ENCODE data around the gene RANBP1. TPM values are rescaled to one million over a fixed set of nuclear protein-coding genes. Genes with fewer than 3 reads are reported as not detected.

RANBP1 gene
- total RNA-seq, 1 experiment from 2014 or later, result 443 TPM

DNA sequence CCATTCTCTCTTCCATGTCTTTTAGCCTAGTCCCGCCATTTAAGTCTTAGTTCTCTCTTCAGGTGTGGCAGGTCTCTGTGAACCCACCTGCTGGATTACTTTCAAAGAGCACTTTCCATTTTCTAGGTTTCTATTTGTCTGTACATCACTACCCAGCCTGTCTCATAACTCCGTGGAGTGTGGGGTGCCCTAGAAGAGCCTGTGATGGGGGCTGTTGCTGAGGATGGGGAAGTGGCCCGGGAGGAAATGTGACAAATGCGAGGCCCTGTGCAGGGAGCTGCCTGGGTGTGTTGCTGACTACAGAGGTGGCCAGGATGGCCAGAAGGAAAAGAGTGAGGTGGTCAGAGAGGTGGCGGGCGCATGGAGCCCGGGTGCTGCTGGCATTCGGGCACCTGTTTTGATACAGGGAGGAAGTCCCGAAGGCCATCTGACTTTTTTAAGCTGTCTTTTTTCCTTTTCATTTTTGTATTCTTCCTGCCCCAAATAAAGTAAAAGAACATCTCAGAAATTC is 25.1 kb upstream of the RANBP1 start (continued):
- TF ChIP-seq, protein P1, sequence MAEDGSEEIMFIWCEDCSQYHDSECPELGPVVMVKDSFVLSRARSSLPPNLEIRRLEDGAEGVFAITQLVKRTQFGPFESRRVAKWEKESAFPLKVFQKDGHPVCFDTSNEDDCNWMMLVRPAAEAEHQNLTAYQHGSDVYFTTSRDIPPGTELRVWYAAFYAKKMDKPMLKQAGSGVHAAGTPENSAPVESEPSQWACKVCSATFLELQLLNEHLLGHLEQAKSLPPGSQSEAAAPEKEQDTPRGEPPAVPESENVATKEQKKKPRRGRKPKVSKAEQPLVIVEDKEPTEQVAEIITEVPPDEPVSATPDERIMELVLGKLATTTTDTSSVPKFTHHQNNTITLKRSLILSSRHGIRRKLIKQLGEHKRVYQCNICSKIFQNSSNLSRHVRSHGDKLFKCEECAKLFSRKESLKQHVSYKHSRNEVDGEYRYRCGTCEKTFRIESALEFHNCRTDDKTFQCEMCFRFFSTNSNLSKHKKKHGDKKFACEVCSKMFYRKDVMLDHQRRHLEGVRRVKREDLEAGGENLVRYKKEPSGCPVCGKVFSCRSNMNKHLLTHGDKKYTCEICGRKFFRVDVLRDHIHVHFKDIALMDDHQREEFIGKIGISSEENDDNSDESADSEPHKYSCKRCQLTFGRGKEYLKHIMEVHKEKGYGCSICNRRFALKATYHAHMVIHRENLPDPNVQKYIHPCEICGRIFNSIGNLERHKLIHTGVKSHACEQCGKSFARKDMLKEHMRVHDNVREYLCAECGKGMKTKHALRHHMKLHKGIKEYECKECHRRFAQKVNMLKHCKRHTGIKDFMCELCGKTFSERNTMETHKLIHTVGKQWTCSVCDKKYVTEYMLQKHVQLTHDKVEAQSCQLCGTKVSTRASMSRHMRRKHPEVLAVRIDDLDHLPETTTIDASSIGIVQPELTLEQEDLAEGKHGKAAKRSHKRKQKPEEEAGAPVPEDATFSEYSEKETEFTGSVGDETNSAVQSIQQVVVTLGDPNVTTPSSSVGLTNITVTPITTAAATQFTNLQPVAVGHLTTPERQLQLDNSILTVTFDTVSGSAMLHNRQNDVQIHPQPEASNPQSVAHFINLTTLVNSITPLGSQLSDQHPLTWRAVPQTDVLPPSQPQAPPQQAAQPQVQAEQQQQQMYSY (CRISPR knock-in tag; IDR thresholded peaks at IDR 0.05), result no peak
- TF ChIP-seq, protein P2, sequence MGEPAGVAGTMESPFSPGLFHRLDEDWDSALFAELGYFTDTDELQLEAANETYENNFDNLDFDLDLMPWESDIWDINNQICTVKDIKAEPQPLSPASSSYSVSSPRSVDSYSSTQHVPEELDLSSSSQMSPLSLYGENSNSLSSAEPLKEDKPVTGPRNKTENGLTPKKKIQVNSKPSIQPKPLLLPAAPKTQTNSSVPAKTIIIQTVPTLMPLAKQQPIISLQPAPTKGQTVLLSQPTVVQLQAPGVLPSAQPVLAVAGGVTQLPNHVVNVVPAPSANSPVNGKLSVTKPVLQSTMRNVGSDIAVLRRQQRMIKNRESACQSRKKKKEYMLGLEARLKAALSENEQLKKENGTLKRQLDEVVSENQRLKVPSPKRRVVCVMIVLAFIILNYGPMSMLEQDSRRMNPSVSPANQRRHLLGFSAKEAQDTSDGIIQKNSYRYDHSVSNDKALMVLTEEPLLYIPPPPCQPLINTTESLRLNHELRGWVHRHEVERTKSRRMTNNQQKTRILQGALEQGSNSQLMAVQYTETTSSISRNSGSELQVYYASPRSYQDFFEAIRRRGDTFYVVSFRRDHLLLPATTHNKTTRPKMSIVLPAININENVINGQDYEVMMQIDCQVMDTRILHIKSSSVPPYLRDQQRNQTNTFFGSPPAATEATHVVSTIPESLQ (CRISPR knock-in tag; IDR thresholded peaks at IDR 0.05), result no peak
- TF ChIP-seq, protein P3, sequence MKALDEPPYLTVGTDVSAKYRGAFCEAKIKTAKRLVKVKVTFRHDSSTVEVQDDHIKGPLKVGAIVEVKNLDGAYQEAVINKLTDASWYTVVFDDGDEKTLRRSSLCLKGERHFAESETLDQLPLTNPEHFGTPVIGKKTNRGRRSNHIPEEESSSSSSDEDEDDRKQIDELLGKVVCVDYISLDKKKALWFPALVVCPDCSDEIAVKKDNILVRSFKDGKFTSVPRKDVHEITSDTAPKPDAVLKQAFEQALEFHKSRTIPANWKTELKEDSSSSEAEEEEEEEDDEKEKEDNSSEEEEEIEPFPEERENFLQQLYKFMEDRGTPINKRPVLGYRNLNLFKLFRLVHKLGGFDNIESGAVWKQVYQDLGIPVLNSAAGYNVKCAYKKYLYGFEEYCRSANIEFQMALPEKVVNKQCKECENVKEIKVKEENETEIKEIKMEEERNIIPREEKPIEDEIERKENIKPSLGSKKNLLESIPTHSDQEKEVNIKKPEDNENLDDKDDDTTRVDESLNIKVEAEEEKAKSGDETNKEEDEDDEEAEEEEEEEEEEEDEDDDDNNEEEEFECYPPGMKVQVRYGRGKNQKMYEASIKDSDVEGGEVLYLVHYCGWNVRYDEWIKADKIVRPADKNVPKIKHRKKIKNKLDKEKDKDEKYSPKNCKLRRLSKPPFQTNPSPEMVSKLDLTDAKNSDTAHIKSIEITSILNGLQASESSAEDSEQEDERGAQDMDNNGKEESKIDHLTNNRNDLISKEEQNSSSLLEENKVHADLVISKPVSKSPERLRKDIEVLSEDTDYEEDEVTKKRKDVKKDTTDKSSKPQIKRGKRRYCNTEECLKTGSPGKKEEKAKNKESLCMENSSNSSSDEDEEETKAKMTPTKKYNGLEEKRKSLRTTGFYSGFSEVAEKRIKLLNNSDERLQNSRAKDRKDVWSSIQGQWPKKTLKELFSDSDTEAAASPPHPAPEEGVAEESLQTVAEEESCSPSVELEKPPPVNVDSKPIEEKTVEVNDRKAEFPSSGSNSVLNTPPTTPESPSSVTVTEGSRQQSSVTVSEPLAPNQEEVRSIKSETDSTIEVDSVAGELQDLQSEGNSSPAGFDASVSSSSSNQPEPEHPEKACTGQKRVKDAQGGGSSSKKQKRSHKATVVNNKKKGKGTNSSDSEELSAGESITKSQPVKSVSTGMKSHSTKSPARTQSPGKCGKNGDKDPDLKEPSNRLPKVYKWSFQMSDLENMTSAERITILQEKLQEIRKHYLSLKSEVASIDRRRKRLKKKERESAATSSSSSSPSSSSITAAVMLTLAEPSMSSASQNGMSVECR (CRISPR knock-in tag; IDR thresholded peaks at IDR 0.05; ENCODE audit: borderline replicate concordance), result no peak
- no peak for TF ChIP-seq SMAD3 (CRISPR knock-in tag; IDR thresholded peaks at IDR 0.05; ENCODE audit: borderline replicate concordance)
- TF ChIP-seq, protein P4, sequence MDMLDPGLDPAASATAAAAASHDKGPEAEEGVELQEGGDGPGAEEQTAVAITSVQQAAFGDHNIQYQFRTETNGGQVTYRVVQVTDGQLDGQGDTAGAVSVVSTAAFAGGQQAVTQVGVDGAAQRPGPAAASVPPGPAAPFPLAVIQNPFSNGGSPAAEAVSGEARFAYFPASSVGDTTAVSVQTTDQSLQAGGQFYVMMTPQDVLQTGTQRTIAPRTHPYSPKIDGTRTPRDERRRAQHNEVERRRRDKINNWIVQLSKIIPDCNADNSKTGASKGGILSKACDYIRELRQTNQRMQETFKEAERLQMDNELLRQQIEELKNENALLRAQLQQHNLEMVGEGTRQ (CRISPR knock-in tag; IDR thresholded peaks at IDR 0.05), result no peak
- TF ChIP-seq, protein P5, sequence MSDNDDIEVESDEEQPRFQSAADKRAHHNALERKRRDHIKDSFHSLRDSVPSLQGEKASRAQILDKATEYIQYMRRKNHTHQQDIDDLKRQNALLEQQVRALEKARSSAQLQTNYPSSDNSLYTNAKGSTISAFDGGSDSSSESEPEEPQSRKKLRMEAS (CRISPR knock-in tag; IDR thresholded peaks at IDR 0.05), result no peak

DNA sequence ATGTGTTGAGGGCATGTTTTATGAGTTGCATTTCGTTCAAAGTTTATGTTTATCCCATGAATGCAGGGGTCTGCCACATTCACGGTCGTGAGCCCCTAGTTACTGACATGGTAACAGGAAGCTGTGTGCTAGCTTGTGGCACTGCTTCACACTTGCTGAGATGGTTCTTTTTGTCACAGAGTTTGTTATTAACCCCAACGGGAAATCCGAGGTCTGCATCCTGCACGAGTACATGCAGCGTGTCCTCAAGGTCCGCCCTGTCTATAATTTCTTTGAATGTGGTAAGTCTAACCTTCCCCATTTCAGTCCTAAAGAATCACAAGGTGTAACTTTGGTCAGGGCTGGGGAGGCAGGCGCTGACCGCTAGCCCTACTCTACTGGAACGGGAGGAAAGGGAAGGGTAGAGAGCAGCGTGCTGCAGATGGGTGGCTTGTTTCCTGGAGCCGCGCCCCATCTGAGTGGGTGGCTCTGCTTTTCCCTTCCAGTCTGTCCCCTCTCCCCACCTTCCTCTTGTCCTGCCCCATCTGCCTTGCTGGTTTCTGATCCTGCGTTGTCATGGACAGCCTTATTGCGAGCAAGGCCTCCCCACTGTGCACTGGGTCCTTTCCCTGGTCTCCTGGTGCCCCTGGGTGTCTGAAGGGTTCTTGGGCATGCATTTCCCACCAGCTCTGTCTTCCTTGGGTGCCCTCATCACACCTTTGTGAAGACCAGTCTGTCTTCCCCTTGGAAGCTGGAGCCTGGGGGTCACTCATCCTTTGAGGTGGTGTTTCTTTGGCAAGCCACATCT is 24.0 kb upstream of the RANBP1 start:
- Mint-ChIP-seq H3K4me3 (no peak overlapping the region), H3K27me3 (ENCODE audit: low read depth) (no peaks in the 10 kb centered on the region), H3K9me3 (no peaks in the 10 kb centered on the region), H3K4me1 (no peaks in the 10 kb centered on the region), H3K36me3 (peaks cover 92% of the 10 kb centered on the region), H3K27ac (no peak overlapping the region)
- no peak for DNase-seq (ENCODE audit: low spot score)
- POLR2A ChIA-PET, result no interaction called here
- TF ChIP-seq ZNF219 (CRISPR knock-in tag; IDR thresholded peaks at IDR 0.05; ENCODE audit: borderline replicate concordance), result no peak
- CTCF ChIA-PET, result no interaction called here
- ATAC-seq, result no peak

DNA sequence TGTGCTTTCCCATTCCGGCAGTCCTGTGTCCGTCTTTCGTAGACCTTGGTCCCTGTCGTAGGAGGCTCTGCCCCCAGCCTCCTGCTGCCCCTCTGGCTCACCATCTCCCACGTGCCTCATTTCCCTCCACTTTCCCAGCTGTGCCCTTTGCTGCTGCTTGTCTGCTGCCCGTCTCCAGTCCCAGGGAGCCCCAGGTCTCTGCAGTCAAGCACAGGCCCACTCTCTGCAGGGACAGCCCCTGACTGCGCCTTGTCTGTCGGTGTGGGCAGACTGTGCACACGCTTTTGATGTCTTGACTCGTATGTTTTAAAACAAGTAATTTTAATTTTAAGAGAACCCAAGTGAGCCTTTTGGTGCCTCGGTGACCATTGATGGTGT is 23.4 kb upstream of the RANBP1 start:
- Mint-ChIP-seq H3K27ac (no peak overlapping the region), H3K4me1 (no peaks in the 10 kb centered on the region), H3K36me3 (peaks cover 92% of the 10 kb centered on the region), H3K4me3 (no peak overlapping the region), H3K27me3 (ENCODE audit: low read depth) (no peaks in the 10 kb centered on the region), H3K9me3 (no peaks in the 10 kb centered on the region)
- no peak for DNase-seq (ENCODE audit: low spot score)
- no peak for ATAC-seq
- TF ChIP-seq CREM (CRISPR knock-in tag; IDR thresholded peaks at IDR 0.05) (no peak), ZNF232 (CRISPR knock-in tag; IDR thresholded peaks at IDR 0.05) (no peak), MYBL2 (CRISPR knock-in tag; IDR thresholded peaks at IDR 0.05) (no peak), RELA (CRISPR knock-in tag; IDR thresholded peaks at IDR 0.05; ENCODE audit: borderline replicate concordance) (no peak)
- TF ChIP-seq, protein P6, sequence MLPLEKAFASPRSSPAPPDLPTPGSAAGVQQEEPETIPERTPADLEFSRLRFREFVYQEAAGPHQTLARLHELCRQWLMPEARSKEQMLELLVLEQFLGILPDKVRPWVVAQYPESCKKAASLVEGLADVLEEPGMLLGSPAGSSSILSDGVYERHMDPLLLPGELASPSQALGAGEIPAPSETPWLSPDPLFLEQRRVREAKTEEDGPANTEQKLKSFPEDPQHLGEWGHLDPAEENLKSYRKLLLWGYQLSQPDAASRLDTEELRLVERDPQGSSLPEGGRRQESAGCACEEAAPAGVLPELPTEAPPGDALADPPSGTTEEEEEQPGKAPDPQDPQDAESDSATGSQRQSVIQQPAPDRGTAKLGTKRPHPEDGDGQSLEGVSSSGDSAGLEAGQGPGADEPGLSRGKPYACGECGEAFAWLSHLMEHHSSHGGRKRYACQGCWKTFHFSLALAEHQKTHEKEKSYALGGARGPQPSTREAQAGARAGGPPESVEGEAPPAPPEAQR (CRISPR knock-in tag; IDR thresholded peaks at IDR 0.05), result no peak
- TF ChIP-seq, protein P7, sequence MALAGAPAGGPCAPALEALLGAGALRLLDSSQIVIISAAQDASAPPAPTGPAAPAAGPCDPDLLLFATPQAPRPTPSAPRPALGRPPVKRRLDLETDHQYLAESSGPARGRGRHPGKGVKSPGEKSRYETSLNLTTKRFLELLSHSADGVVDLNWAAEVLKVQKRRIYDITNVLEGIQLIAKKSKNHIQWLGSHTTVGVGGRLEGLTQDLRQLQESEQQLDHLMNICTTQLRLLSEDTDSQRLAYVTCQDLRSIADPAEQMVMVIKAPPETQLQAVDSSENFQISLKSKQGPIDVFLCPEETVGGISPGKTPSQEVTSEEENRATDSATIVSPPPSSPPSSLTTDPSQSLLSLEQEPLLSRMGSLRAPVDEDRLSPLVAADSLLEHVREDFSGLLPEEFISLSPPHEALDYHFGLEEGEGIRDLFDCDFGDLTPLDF (CRISPR knock-in tag; IDR thresholded peaks at IDR 0.05), result no peak
- POLR2A ChIA-PET, result no interaction called here
- CTCF ChIA-PET, result no interaction called here
